HepG2 (cell line): Measurements from ENCODE around the gene FKBP5. TPM values are rescaled to one million over a fixed set of nuclear protein-coding genes. Genes with fewer than 3 reads are reported as not detected.

Experiments used
- CHD2 ChIP-seq: IDR thresholded peaks from 2 replicates; pipeline ENCODE4 v1.6.1; 2011; ENCODE audit warnings: low read depth, low read length, improper control_type of control experiment
- EED ChIP-seq: sonication (generic); formaldehyde crosslinking; IDR thresholded peaks from 2 replicates; pipeline ENCODE4 v1.5.0; 2020; ENCODE audit warnings: mild to moderate bottlenecking, missing genetic modification reagents
- ELF4 ChIP-seq: sonication (generic); formaldehyde crosslinking; IDR thresholded peaks from 2 replicates; pipeline ENCODE4 v1.5.0; 2020; ENCODE audit warnings: missing genetic modification reagents, mild to moderate bottlenecking, moderate library complexity, borderline replicate concordance
- ETS1 ChIP-seq: sonication (generic); formaldehyde crosslinking; IDR thresholded peaks from 2 replicates; pipeline ENCODE4 v1.4.0; 2020; ENCODE audit warnings: missing genetic modification reagents
- JDP2 ChIP-seq: sonication (generic); formaldehyde crosslinking; IDR thresholded peaks from 2 replicates; pipeline ENCODE4 v1.8.1; 2022; ENCODE audit warnings: missing genetic modification reagents, borderline replicate concordance
- KLF13 ChIP-seq: sonication (generic); formaldehyde crosslinking; IDR thresholded peaks from 2 replicates; pipeline ENCODE4 v1.4.0; 2020; ENCODE audit warnings: mild to moderate bottlenecking, missing genetic modification reagents
- LRRFIP1 ChIP-seq: sonication (generic); formaldehyde crosslinking; conservative IDR thresholded peaks from 2 replicates; pipeline ENCODE4 v1.4.0; 2020; ENCODE audit warnings: missing genetic modification reagents
- MEIS1 ChIP-seq: sonication (generic); formaldehyde crosslinking; IDR thresholded peaks from 2 replicates; pipeline ENCODE4 v1.9.0; 2021; ENCODE audit warnings: mild to moderate bottlenecking, missing genetic modification reagents, moderate library complexity, borderline replicate concordance
- PBX2 ChIP-seq: IDR thresholded peaks from 2 replicates; pipeline ENCODE4 v1.6.1; 2016; ENCODE audit warnings: control low read depth
- PCBP1 ChIP-seq: fragments of 200-400 bp; formaldehyde crosslinking; IDR thresholded peaks from 2 replicates; pipeline ENCODE4 v1.6.1; 2017; ENCODE audit warnings: mild to moderate bottlenecking, low read depth, low read length, borderline replicate concordance
- PHF21A ChIP-seq: sonication (generic); formaldehyde crosslinking; IDR thresholded peaks from 2 replicates; pipeline ENCODE4 v1.5.0; 2020; ENCODE audit warnings: mild to moderate bottlenecking, missing genetic modification reagents
- RBFOX2 ChIP-seq: fragments of 200-400 bp; formaldehyde crosslinking; IDR thresholded peaks from 2 replicates; pipeline ENCODE4 v1.6.1; 2017; ENCODE audit warnings: low read depth, mild to moderate bottlenecking, low read length
- REST ChIP-seq, 2 experiments: IDR thresholded peaks; 2 replicates each; pipeline ENCODE4 v1.6.1; 2011 to 2012; ENCODE audit warnings: low read length in 2 of 2, borderline replicate concordance in 1 of 2, low read depth in 1 of 2, mild to moderate bottlenecking in 1 of 2, moderate library complexity in 1 of 2
- RXRB ChIP-seq: IDR thresholded peaks from 2 replicates; pipeline ENCODE4 v1.6.1; 2016; ENCODE audit warnings: borderline replicate concordance, missing genetic modification reagents, missing compliant biosample characterization
- STAT5B ChIP-seq: sonication (generic); formaldehyde crosslinking; IDR thresholded peaks from 2 replicates; pipeline ENCODE4 v1.4.0; 2020; ENCODE audit warnings: missing genetic modification reagents
- TCF7 ChIP-seq: sonication (generic); IDR thresholded peaks from 2 replicates; pipeline ENCODE4 v1.6.1; 2016; ENCODE audit warnings: antibody characterized with exemption, low read depth
- TEAD3 ChIP-seq: optimal IDR thresholded peaks from 2 replicates; pipeline ENCODE3; 2016; ENCODE audit warnings: borderline replicate concordance
- TERF1 ChIP-seq: sonication (generic); formaldehyde crosslinking; IDR thresholded peaks from 2 replicates; pipeline ENCODE4 v1.8.0; 2022; ENCODE audit warnings: mild to moderate bottlenecking, missing genetic modification reagents, moderate library complexity
- ZMYM3 ChIP-seq: sonication (generic); formaldehyde crosslinking; IDR thresholded peaks from 2 replicates; pipeline ENCODE4 v1.5.1; 2020; ENCODE audit warnings: mild to moderate bottlenecking, missing genetic modification reagents
- ZNF234 ChIP-seq: sonication (generic); formaldehyde crosslinking; conservative IDR thresholded peaks from 2 replicates; pipeline ENCODE4 v1.5.1; 2020; ENCODE audit warnings: mild to moderate bottlenecking, missing genetic modification reagents
- polyA plus RNA-seq, 8 experiments: library from polyadenylated mRNA; depleted of rRNA in 3 of 8; stranded (reverse) in 7 of 8; unstranded in 1 of 8; fragments of >200 nt; fragmentation: Illumina TruSeq in 4 of 8; extraction: Trizol in 4 of 8; gene quantifications; 2 replicates each; pipeline versions ENCODE4 v1.2.1 to v1.2.3, GENCODE V29; 2011 to 2016; ENCODE audit warnings: low read depth in 4 of 8, missing spikeins in 1 of 8, mixed read lengths in 1 of 8; ENCODE audit not compliant: insufficient read depth in 1 of 8
- total RNA-seq, 5 experiments: library from RNA; depleted of rRNA; stranded (reverse); fragments of >200 nt; fragmentation: Illumina TruSeq; extraction: Trizol; gene quantifications; 2 replicates each; pipeline ENCODE4 v1.2.3, GENCODE V29; 2016; ENCODE audit warnings: low read depth in 1 of 5

The FKBP5 gene
- total and polyA plus RNA-seq, 2 of the 13 experiments (the other 11 are each of a cell fraction or from before 2014, with no cell fraction given), result 8.0 to 17.4 TPM

- TF ChIP-seq TERF1 (CRISPR knock-in tag) (no peak), PHF21A (CRISPR knock-in tag) (no peak), PCBP1 (no peak), REST (IDR thresholded peaks at IDR 0.05; ENCODE audit: borderline replicate concordance in 1 of 2, low read depth in 1 of 2, low read length in 2 of 2) (no peak), MEIS1 (CRISPR knock-in tag) (no peak), ETS1 (CRISPR knock-in tag) (no peak), ZNF234 (CRISPR knock-in tag) (no peak), LRRFIP1 (CRISPR knock-in tag) (no peak), PBX2 (CRISPR knock-in tag) (no peak), ELF4 (CRISPR knock-in tag) (no peak), RXRB (peak; percentile 61; the same call in 1 of the 2 replicates), CHD2 (no peak), ZMYM3 (CRISPR knock-in tag) (peak; percentile 65; the same call in 1 of the 2 replicates), KLF13 (CRISPR knock-in tag) (no peak), RBFOX2 (no peak), JDP2 (CRISPR knock-in tag) (no peak), EED (CRISPR knock-in tag) (no peak), TEAD3 (CRISPR knock-in tag) (no peak), STAT5B (no peak), TCF7 (no peak)
Observed at GRCh38 chr6:35722121-35722761, 33.5 kb upstream of the FKBP5 start (continued).
